DMS79 treated with DMSO at 0.1 percent for 48 hours (cell line): ENCODE data around the gene PSMA1.
"Not testable (repeated sequence)": the region's sequence is repeated elsewhere in the genome, so short reads cannot be mapped to it uniquely, and the experiment has no call there.

Experiments
- DNase-seq: peaks from one replicate; lab custom pipeline; 2025; lab: John Stamatoyannopoulos, UW

The PSMA1 gene

GRCh38 chr11:14519917-14520746 is at the start of gene PSMA1:
PSMA1 (minus strand) TSS chr11:14520386; CDS start chr11:14520299, 87 bp downstream.
- peak; percentile 97 for DNase-seq

GRCh38 chr11:14569516-14569915 is 49.3 kb upstream of the PSMA1 start:
- DNase-seq, result not testable (repeated sequence)

GRCh38 chr11:14567064-14567651 is 47.0 kb upstream of the PSMA1 start:
- no peak for DNase-seq

- DNase-seq, result no peak
Observed at GRCh38 chr11:14566331-14567063, 46.3 kb upstream of the PSMA1 start.

- no peak for DNase-seq
Observed at GRCh38 chr11:14565845-14566244, 45.7 kb upstream of the PSMA1 start.

GRCh38 chr11:14555818-14556217 is 35.6 kb upstream of the PSMA1 start:
- no peak for DNase-seq

- no peak for DNase-seq
Observed at GRCh38 chr11:14554959-14555358, 34.8 kb upstream of the PSMA1 start.

- DNase-seq, result no peak
Observed at GRCh38 chr11:14552089-14552488, 31.9 kb upstream of the PSMA1 start.

- no peak for DNase-seq
Observed at GRCh38 chr11:14551380-14551779, 31.2 kb upstream of the PSMA1 start.

- no peak for DNase-seq
Observed at GRCh38 chr11:14549891-14550290, 29.7 kb upstream of the PSMA1 start.

GRCh38 chr11:14547440-14547839 is 27.3 kb upstream of the PSMA1 start:
- no peak for DNase-seq

GRCh38 chr11:14546672-14547071 is 26.5 kb upstream of the PSMA1 start:
- DNase-seq, result no peak

GRCh38 chr11:14544611-14545010 is 24.4 kb upstream of the PSMA1 start:
- DNase-seq, result no peak

GRCh38 chr11:14543260-14543659 is 23.1 kb upstream of the PSMA1 start:
- DNase-seq, result no peak

- no peak for DNase-seq
Observed at GRCh38 chr11:14542324-14542723, 22.1 kb upstream of the PSMA1 start.

- no peak for DNase-seq
Observed at GRCh38 chr11:14541192-14541947, 21.2 kb upstream of the PSMA1 start.

GRCh38 chr11:14539982-14540421 is 19.8 kb upstream of the PSMA1 start:
- no peak for DNase-seq

- DNase-seq, result no peak
Observed at GRCh38 chr11:14538926-14539554, 18.9 kb upstream of the PSMA1 start.

- DNase-seq, result no peak
Observed at GRCh38 chr11:14538271-14538925, 18.2 kb upstream of the PSMA1 start.

- DNase-seq, result peak; percentile 40
Observed at GRCh38 chr11:14537134-14537599, 17.0 kb upstream of the PSMA1 start.

- not testable (repeated sequence) for DNase-seq
Observed at GRCh38 chr11:14535166-14535565, 15.0 kb upstream of the PSMA1 start.
